Measurements from ENCODE around the gene TFR2. TPM values are rescaled to one million over a fixed set of nuclear protein-coding genes. Genes with fewer than 3 reads are reported as not detected.

Gene TFR2
- total RNA-seq, 1 donor from 2014 or later: 16.7 TPM

- H3K4me3 Mint-ChIP-seq (ENCODE audit: low read depth): no peak overlapping the region
- peaks cover 3% of the 10 kb centered on the region for H3K4me1 Mint-ChIP-seq (ENCODE audit: low read depth)
- no peaks in the 10 kb centered on the region for H3K9me3 Mint-ChIP-seq
- no peaks in the 10 kb centered on the region for H3K36me3 Mint-ChIP-seq (ENCODE audit: low read depth)
- no peak for DNase-seq (ENCODE audit: low spot score)
- H3K27ac Mint-ChIP-seq: no peak overlapping the region
- no peaks in the 10 kb centered on the region for H3K27me3 Mint-ChIP-seq (ENCODE audit: low read depth)
- intact Hi-C loops (cut with micrococcal nuclease): no loop called here
These were observed 42.9 kb downstream of the TFR2 start for GRCh38 chr7:100598425-100598824.

DNA sequence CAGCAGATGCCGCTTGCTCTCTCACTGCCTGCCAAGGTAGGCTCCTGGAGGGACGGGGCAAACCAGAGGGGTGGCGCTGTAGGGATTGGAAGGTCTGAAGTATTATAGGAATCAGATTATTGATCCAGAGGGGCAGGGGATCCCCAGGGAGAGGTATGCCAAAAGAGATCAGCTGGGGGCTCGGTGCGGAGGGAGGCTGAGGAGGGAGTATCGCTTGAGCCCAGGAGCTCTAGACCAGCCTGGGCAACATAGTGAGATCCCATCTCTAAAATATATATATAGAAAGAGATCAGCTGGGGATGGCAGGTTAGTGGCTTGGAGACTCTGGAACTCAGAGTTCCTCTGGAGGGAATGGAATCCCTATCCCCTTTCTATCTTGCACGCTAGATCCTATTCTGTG lies 46.2 kb downstream of the TFR2 start:
- no peaks in the 10 kb centered on the region for H3K9me3 Mint-ChIP-seq
- DNase-seq (ENCODE audit: low spot score): no peak
- peaks cover 3% of the 10 kb centered on the region for H3K4me1 Mint-ChIP-seq (ENCODE audit: low read depth)
- no peak overlapping the region for H3K4me3 Mint-ChIP-seq (ENCODE audit: low read depth)
- peaks cover 3% of the 10 kb centered on the region for H3K27me3 Mint-ChIP-seq (ENCODE audit: low read depth)
- intact Hi-C loops (cut with micrococcal nuclease): no loop called here
- H3K27ac Mint-ChIP-seq: no peak overlapping the region
- H3K36me3 Mint-ChIP-seq (ENCODE audit: low read depth): no peaks in the 10 kb centered on the region

DNA sequence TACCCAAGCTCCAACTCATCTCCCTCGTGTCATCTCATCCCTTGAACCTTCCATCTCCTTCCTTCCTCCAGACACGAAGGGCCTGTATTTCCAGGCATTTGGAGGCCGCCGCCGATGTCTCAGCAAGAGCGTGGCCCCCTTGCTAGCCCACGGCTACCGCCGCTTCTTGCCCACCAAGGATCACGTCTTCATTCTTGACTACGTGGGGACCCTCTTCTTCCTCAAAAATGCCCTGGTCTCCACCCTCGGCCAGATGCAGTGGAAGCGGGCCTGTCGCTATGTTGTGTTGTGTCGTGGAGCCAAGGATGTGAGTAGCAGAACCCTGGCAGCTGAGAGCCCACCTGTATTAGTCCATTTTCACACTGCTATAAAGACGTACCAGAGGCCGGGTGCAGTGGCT lies 49.8 kb downstream of the TFR2 start:
- intact Hi-C loops (cut with micrococcal nuclease): no loop called here
- H3K4me3 Mint-ChIP-seq (ENCODE audit: low read depth): no peak overlapping the region
- no peaks in the 10 kb centered on the region for H3K36me3 Mint-ChIP-seq (ENCODE audit: low read depth)
- no peak for DNase-seq (ENCODE audit: low spot score)
- no peaks in the 10 kb centered on the region for H3K9me3 Mint-ChIP-seq
- peaks cover 1% of the 10 kb centered on the region for H3K4me1 Mint-ChIP-seq (ENCODE audit: low read depth)
- H3K27me3 Mint-ChIP-seq (ENCODE audit: low read depth): peaks cover 3% of the 10 kb centered on the region
- H3K27ac Mint-ChIP-seq: no peak overlapping the region

GRCh38 chr7:100590077-100590737 lies 51.1 kb downstream of the TFR2 start:
- Mint-ChIP-seq H3K9me3 (no peaks in the 10 kb centered on the region), H3K36me3 (ENCODE audit: low read depth) (no peaks in the 10 kb centered on the region), H3K27ac (no peak overlapping the region), H3K4me3 (ENCODE audit: low read depth) (no peak overlapping the region), H3K4me1 (ENCODE audit: low read depth) (peaks cover 4% of the 10 kb centered on the region), H3K27me3 (ENCODE audit: low read depth) (peaks cover 3% of the 10 kb centered on the region)
- intact Hi-C loops (cut with micrococcal nuclease): no loop called here
- DNase-seq (ENCODE audit: low spot score): no peak

DNA sequence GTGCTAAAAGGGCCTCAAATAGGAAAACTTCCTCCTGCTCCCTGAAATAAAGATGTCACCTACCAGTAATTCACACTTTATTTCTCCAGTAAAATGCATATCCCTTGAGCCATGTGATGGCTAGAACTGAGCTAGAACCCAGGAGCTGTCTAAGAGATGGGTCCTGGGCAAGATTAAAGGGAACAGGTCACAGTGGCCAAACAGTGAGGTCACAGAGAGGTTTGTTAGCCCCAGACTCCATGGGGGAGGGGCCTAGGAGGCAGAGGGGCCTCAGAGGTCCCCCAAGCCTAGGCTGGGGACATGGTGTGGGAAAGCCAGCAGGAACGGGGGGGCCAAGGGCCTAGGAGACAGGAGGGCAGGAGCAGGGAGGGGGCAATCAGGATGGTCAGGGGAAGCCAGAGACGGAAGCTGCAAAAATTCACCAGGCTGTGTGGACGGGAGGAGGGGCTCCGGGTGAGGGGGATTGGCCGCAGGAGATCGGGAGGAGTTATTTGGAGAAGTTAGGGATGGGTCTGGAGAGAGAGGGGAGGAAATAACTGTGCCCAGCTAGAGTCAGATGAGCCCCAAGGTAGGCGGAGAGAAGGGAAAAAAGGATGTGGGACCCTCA lies 51.9 kb downstream of the TFR2 start:
- no peak overlapping the region for H3K27ac Mint-ChIP-seq
- no peak for DNase-seq (ENCODE audit: low spot score)
- H3K4me3 Mint-ChIP-seq (ENCODE audit: low read depth): no peak overlapping the region
- no peaks in the 10 kb centered on the region for H3K9me3 Mint-ChIP-seq
- peaks cover 3% of the 10 kb centered on the region for H3K27me3 Mint-ChIP-seq (ENCODE audit: low read depth)
- H3K4me1 Mint-ChIP-seq (ENCODE audit: low read depth): peaks cover 8% of the 10 kb centered on the region
- H3K36me3 Mint-ChIP-seq (ENCODE audit: low read depth): no peaks in the 10 kb centered on the region
- intact Hi-C loops (cut with micrococcal nuclease): loop anchor here (10.0 kb wide), 1 partner anchor 285 kb away; the partner anchor contains the start of gene SRRT

GRCh38 chr7:100588438-100588837 lies 52.9 kb downstream of the TFR2 start:
- no peak for DNase-seq (ENCODE audit: low spot score)
- peaks cover 3% of the 10 kb centered on the region for H3K36me3 Mint-ChIP-seq (ENCODE audit: low read depth)
- H3K27me3 Mint-ChIP-seq (ENCODE audit: low read depth): peaks cover 3% of the 10 kb centered on the region
- intact Hi-C loops (cut with micrococcal nuclease): loop anchor here (10.0 kb wide), 1 partner anchor 286 kb away; the partner anchor contains the start of gene SRRT
- H3K9me3 Mint-ChIP-seq: no peaks in the 10 kb centered on the region
- peaks cover 15% of the 10 kb centered on the region for H3K4me1 Mint-ChIP-seq (ENCODE audit: low read depth)
- H3K27ac Mint-ChIP-seq: no peak overlapping the region
- peak overlapping the region; percentile 65 for H3K4me3 Mint-ChIP-seq (ENCODE audit: low read depth)

- peak; percentile 100 for DNase-seq (ENCODE audit: low spot score)
- intact Hi-C loops (cut with micrococcal nuclease): loop anchor here (1.0 to 10.0 kb wide), 7 partner anchors 18 to 288 kb away; partner anchors contain the start of genes MOSPD3, SRRT and TSC22D4
- Mint-ChIP-seq H3K4me3 (ENCODE audit: low read depth) (peak within 1 kb of the TSS; percentile 96), H3K9me3 (no peaks in the 10 kb centered on the region), H3K4me1 (ENCODE audit: low read depth) (peaks cover 24% of the 10 kb centered on the region), H3K27me3 (ENCODE audit: low read depth) (peaks cover 3% of the 10 kb centered on the region), H3K36me3 (ENCODE audit: low read depth) (peaks cover 3% of the 10 kb centered on the region), H3K27ac (peak within 1 kb of the TSS; percentile 80)
These were observed 54.9 kb downstream of the TFR2 start, which contains the start of gene FBXO24 for GRCh38 chr7:100586266-100587025. FBXO24 (plus strand) TSS chr7:100586328; CDS start chr7:100586626, 298 bp downstream.

DNA sequence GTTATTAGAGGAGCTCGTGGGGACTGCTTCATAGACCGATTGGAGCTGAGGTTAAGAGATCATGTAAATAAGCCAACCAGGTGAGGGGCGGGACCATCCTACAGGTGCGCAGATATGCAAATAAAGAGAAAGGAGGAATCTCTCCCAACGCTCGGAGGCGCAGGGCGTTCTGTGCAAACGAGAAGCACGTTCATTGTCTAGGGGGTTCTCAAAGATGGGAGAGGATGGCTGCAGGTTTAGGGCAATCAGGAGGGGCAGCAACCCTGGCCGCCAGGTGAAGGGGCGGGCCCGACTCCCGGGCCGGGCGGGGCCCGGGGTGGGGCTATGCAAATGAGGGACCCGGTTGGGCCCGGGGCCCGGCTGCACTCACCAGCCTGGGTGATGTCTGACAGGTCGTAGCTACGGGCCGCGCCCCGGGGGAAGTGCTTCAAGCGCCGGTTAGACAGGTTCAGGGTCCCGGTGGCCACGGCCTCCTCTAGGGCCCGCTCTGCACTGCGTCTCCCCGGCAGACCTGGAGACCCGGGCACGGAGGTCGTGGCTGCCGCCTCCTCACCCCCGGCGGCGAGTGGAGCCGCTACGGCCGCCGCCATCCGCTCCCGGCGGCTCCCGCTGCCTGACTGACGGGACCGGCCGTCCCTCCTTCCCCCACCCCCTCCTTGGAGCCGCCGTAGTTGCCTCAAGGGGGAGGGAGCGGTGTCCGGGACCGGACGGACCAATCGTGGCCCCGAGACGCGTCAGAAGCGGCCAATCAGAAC lies 55.7 kb downstream of the TFR2 start, which contains the start of gene LRCH4:
Gene LRCH4, minus strand, starts transcription at position 619 of the 755 bp plus-strand sequence. Its CDS starts 29 bp downstream, at position 590.
- intact Hi-C loops (cut with micrococcal nuclease): loop anchor here (1.0 to 10.0 kb wide), 7 partner anchors 17 to 289 kb away; partner anchors contain the start of genes MOSPD3, SRRT and TSC22D4
- H3K4me1 Mint-ChIP-seq (ENCODE audit: low read depth): peaks cover 24% of the 10 kb centered on the region
- H3K36me3 Mint-ChIP-seq (ENCODE audit: low read depth): peaks cover 3% of the 10 kb centered on the region
- peaks cover 3% of the 10 kb centered on the region for H3K27me3 Mint-ChIP-seq (ENCODE audit: low read depth)
- DNase-seq (ENCODE audit: low spot score): no peak
- H3K9me3 Mint-ChIP-seq: no peaks in the 10 kb centered on the region
- H3K27ac Mint-ChIP-seq: peak within 1 kb of the TSS; percentile 80
- peak within 1 kb of the TSS; percentile 96 for H3K4me3 Mint-ChIP-seq (ENCODE audit: low read depth)

DNA sequence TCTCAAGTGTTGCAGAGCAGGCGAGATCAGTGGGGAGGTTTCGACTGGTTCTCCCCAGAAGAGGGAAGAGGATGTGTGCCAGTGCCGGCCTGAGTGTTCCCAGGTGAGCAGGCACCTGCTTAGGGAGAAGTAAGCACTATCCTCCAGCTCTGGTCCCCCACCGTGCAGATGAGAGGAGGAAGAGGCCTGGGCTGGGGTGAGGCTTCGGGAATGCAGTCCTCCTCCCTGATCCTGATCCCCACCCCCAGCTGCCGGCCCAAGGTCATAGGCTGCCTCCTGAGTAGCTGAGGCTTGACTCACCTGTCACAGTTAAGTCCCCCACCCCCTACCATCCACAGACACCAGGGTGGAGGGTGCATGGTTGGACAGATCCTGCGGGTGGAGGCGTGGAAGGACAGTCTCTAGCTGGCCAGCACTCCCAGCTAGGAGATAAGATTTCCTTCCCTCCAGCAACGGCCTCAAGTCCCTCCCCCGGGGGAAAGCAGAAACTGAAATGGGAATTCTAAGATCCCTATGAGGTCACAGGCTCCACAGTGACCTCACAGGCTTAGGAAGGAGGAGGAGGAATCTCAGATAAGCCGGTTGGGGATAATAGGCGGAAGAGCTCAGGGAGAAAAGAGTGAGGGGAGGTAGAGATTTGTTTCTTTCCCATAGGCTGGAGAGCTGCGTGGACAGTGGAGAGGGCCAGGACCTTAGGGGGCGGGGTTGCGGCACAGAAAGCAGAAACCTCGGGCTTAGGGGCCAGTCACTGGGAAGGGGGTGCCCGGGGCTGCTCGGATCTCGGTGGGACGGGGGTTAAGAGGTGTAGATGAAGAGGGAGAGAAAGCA lies 56.5 kb downstream of the TFR2 start:
- Mint-ChIP-seq H3K9me3 (no peaks in the 10 kb centered on the region), H3K27me3 (ENCODE audit: low read depth) (no peaks in the 10 kb centered on the region), H3K27ac (peak overlapping the region; percentile 80), H3K36me3 (ENCODE audit: low read depth) (peaks cover 3% of the 10 kb centered on the region), H3K4me1 (ENCODE audit: low read depth) (peaks cover 24% of the 10 kb centered on the region), H3K4me3 (ENCODE audit: low read depth) (peak overlapping the region; percentile 96)
- no peak for DNase-seq (ENCODE audit: low spot score)
- intact Hi-C loops (cut with micrococcal nuclease): loop anchor here (10.0 kb wide), 1 partner anchor 290 kb away; the partner anchor contains the start of gene SRRT

DNA sequence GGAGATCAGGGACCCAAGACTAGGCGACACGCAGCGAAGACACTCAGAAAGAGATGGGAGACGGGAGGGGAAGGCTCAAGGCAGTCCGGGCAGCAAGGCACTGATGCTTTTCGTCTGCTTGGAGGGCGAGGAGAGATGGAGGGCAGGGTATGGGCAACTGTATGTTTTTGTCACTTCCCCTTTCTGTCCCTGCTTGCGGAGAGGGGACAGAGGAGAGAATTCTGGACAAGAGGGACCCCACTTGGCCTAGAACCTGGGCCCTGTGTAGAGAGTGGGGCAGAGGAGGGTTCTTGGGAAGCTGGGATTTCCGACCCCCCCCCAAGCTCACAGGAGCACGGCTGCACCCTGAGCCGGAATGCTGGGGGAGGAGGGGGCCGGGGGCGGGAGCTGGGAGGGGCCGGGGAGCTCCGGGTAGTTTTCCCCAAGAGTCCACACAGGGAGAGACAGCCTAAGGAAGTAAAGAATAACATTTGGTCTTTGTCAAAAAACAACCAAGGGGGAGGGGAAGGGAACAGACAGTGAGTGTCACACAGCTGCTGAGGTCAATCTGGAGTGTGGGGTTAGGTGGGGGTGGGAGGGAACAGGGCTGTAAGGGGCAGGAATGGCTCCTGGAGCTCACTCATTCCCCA lies 57.2 kb downstream of the TFR2 start:
- Mint-ChIP-seq H3K4me1 (ENCODE audit: low read depth) (peaks cover 24% of the 10 kb centered on the region), H3K4me3 (ENCODE audit: low read depth) (peak overlapping the region; percentile 96), H3K36me3 (ENCODE audit: low read depth) (peaks cover 3% of the 10 kb centered on the region), H3K27ac (peak overlapping the region; percentile 96), H3K27me3 (ENCODE audit: low read depth) (no peaks in the 10 kb centered on the region), H3K9me3 (no peaks in the 10 kb centered on the region)
- DNase-seq (ENCODE audit: low spot score): no peak
- intact Hi-C loops (cut with micrococcal nuclease): loop anchor here (10.0 kb wide), 1 partner anchor 291 kb away; the partner anchor contains the start of gene SRRT

Measured in activated T-helper 2 cell treated with anti-CD3 and anti-CD28 coated beads, Interferon-gamma antibody, Interleukin-2, Interleukin-4, amounts not matched to agents 10 μg/mL and 5 μg/mL and 100 μg/mL, durations not matched to agents 14 hours and 24 hours and 36 hours (primary cell).